Measurements from ENCODE around the gene TBC1D10B.

TBC1D10B gene

DNA sequence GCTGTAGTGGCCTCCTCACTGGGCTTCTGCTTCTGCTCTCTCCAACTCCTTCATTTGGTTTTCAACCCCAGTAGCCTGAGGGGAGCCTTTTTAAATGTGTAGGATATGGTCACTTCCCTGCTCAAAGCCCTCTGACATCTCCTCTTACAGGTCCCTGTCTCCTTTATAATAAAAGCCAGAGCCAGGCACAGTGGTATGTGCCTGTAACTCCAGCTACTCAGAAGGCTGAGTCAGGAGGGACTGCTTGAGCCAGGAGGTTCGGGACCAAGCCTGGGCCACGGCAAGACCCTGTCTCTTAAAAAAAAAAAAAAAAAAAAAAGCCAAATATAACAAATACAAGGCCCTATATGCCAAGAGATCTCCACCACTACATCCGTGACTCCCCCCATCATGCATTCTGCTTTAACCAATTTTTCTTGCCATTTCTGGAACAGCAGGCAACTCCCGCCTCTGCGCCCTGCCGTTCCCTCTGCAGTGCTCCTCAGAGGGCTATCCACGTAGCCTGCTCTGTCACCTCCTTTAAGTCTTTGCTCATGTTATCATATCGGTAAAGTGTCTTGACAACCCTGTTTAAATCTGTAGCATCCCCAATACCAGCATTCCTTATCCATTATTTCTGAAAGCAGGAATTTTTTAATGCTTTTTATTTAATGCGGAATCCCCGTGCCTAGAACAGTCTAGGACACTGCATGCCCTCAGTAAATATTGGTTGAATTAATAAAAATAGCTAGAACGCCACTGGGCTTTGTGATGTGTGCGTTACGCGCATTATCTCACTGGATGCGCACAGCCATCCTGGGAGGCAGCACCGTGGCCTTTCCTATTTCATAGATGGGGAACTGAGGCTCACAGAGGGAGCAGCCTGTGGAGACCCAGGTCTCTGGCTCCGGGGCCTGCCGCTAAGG, 46.6 kb upstream of the TBC1D10B start:
- H3K27me3 ChIP-seq (ENCODE audit: insufficient read depth, low read length, poor library complexity): no peaks in the 10 kb centered on the region
- peak overlapping the region; percentile 88 for H2AFZ ChIP-seq (ENCODE audit: low read depth, low read length)
- peak overlapping the region; percentile 87 for H3K4me2 ChIP-seq (ENCODE audit: insufficient read depth, low read length)
- peak overlapping the region in 1 of 2 experiments; percentile 70; a peak in 2 of 4 replicates for H3K4me3 ChIP-seq (ENCODE audit: low read depth in 1 of 2, low read length in 2 of 2)
- H3K79me2 ChIP-seq (ENCODE audit: insufficient read depth, low read length): peaks cover 32% of the 10 kb centered on the region
- H3K27ac ChIP-seq (ENCODE audit: low read length): peak overlapping the region; percentile 87; the same call in 1 of the 2 replicates
- H3K9ac ChIP-seq (ENCODE audit: low read depth, low read length): peak overlapping the region; percentile 74
- no peaks in the 10 kb centered on the region for H3K9me3 ChIP-seq (ENCODE audit: insufficient read depth, low read length, severe bottlenecking)
- no peak for DNase-seq
- peaks cover 11% of the 10 kb centered on the region; the same call in 1 of the 2 replicates for H4K20me1 ChIP-seq (ENCODE audit: insufficient read depth, low read length)
- TF ChIP-seq, protein P1, sequence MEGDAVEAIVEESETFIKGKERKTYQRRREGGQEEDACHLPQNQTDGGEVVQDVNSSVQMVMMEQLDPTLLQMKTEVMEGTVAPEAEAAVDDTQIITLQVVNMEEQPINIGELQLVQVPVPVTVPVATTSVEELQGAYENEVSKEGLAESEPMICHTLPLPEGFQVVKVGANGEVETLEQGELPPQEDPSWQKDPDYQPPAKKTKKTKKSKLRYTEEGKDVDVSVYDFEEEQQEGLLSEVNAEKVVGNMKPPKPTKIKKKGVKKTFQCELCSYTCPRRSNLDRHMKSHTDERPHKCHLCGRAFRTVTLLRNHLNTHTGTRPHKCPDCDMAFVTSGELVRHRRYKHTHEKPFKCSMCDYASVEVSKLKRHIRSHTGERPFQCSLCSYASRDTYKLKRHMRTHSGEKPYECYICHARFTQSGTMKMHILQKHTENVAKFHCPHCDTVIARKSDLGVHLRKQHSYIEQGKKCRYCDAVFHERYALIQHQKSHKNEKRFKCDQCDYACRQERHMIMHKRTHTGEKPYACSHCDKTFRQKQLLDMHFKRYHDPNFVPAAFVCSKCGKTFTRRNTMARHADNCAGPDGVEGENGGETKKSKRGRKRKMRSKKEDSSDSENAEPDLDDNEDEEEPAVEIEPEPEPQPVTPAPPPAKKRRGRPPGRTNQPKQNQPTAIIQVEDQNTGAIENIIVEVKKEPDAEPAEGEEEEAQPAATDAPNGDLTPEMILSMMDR (IDR thresholded peaks at IDR 0.05; ENCODE audit: borderline replicate concordance, extremely low read depth, low read length, poor library complexity, severe bottlenecking): no peak
- no peak for TF ChIP-seq EZH2 (IDR thresholded peaks at IDR 0.05; ENCODE audit: borderline replicate concordance, low read depth, low read length, severe bottlenecking)
- peaks cover 48% of the 10 kb centered on the region for H3K36me3 ChIP-seq (ENCODE audit: insufficient read depth, low read length)
- no peak for ATAC-seq (ENCODE audit: insufficient read depth, low read depth)
- peaks cover 33% of the 10 kb centered on the region for H3K4me1 ChIP-seq (ENCODE audit: insufficient read depth, low read length)

DNA sequence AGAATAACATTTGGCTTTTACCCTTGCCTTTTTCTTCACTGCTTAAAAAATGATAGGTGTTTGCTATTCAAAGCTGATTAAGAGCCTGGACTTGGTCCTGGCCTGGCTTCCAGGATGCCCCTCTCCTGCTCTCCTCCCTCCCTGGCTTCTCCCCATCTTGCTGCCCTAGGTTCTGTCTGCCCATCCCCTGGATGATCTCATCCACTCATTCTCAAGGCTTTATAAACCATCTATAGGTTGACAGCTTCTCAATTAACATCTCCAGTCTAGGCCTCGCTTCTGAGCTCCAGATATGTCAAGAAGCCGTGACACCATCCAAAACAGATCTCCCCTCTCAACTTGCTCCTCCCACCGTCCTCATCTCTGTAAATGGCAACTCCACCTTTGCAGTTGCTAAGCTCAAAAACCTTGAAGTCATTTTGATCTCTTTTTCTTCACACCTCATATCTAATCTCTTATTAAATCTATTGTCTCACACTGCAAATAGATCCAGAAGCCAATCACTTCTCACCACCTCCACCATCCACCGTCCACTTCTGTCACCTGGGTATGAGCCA, 45.8 kb upstream of the TBC1D10B start:
- Histone ChIP-seq H3K27ac (ENCODE audit: low read length) (peak overlapping the region; percentile 22; the same call in 1 of the 2 replicates), H3K9me3 (ENCODE audit: insufficient read depth, low read length, severe bottlenecking) (no peaks in the 10 kb centered on the region), H3K9ac (ENCODE audit: low read depth, low read length) (0 out of 2 replicates have a peak overlapping the region, but pooled peaks have one; percentile 10), H3K36me3 (ENCODE audit: insufficient read depth, low read length) (peaks cover 51% of the 10 kb centered on the region), H4K20me1 (ENCODE audit: insufficient read depth, low read length) (peaks cover 11% of the 10 kb centered on the region; the same call in 1 of the 2 replicates), H3K79me2 (ENCODE audit: insufficient read depth, low read length) (peaks cover 39% of the 10 kb centered on the region), H3K27me3 (ENCODE audit: insufficient read depth, low read length, poor library complexity) (no peaks in the 10 kb centered on the region), H3K4me1 (ENCODE audit: insufficient read depth, low read length) (peaks cover 40% of the 10 kb centered on the region), H3K4me3 (ENCODE audit: low read depth in 1 of 2, low read length in 2 of 2) (no peak overlapping the region), H2AFZ (ENCODE audit: low read depth, low read length) (no peak overlapping the region), H3K4me2 (ENCODE audit: insufficient read depth, low read length) (no peak overlapping the region)
- TF ChIP-seq EZH2 (IDR thresholded peaks at IDR 0.05; ENCODE audit: borderline replicate concordance, low read depth, low read length, severe bottlenecking): no peak
- TF ChIP-seq, protein P1 (IDR thresholded peaks at IDR 0.05; ENCODE audit: borderline replicate concordance, extremely low read depth, low read length, poor library complexity, severe bottlenecking): no peak
- ATAC-seq (ENCODE audit: insufficient read depth, low read depth) (no peak), DNase-seq (no peak)

DNA sequence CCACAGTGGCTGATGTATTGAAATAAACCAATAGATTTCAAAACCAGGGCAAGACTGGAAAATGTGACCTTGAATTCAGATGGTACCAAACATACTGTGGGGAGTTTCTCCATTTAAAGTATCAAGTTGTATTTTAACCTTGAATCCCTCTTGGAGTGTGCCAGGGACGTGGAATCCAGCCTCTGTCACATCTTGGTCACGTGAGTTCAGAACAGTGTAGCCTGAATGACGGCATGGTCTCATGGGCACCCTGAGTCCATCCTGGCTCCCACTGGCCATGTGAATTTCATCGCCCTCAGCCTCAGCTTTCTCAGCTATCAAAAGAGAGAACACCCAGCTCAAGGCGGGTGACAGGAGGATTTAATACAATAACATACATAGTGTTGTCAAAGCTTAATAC, 43.9 kb upstream of the TBC1D10B start:
- Histone ChIP-seq H3K9ac (ENCODE audit: low read depth, low read length) (no peak overlapping the region), H3K36me3 (ENCODE audit: insufficient read depth, low read length) (peaks cover 51% of the 10 kb centered on the region), H4K20me1 (ENCODE audit: insufficient read depth, low read length) (peaks cover 8% of the 10 kb centered on the region; the same call in 1 of the 2 replicates), H3K4me3 (ENCODE audit: low read depth in 1 of 2, low read length in 2 of 2) (no peak overlapping the region), H3K9me3 (ENCODE audit: insufficient read depth, low read length, severe bottlenecking) (no peaks in the 10 kb centered on the region), H3K4me1 (ENCODE audit: insufficient read depth, low read length) (peaks cover 55% of the 10 kb centered on the region), H3K27me3 (ENCODE audit: insufficient read depth, low read length, poor library complexity) (no peaks in the 10 kb centered on the region), H3K27ac (ENCODE audit: low read length) (no peak overlapping the region), H3K79me2 (ENCODE audit: insufficient read depth, low read length) (peaks cover 51% of the 10 kb centered on the region), H3K4me2 (ENCODE audit: insufficient read depth, low read length) (no peak overlapping the region), H2AFZ (ENCODE audit: low read depth, low read length) (no peak overlapping the region)
- DNase-seq (no peak), ATAC-seq (ENCODE audit: insufficient read depth, low read depth) (no peak)
- TF ChIP-seq, protein P1 (IDR thresholded peaks at IDR 0.05; ENCODE audit: borderline replicate concordance, extremely low read depth, low read length, poor library complexity, severe bottlenecking): no peak
- no peak for TF ChIP-seq EZH2 (IDR thresholded peaks at IDR 0.05; ENCODE audit: borderline replicate concordance, low read depth, low read length, severe bottlenecking)
